Fibroblast of lung (primary cell): Measurements from ENCODE around the gene CRYL1.

Source experiments
- CTCF ChIP-seq, 2 donors: IDR thresholded peaks in 1 of 2; conservative IDR thresholded peaks in 1 of 2; 1 replicate in 1 of 2; 2 replicates in 1 of 2; pipeline ENCODE4 v1.5.1; 2011 to 2012; ENCODE audit warnings: low read length in 2 of 2, control low read depth in 1 of 2, inconsistent platforms in 1 of 2, low read depth in 1 of 2, mild to moderate bottlenecking in 1 of 2
- EZH2 ChIP-seq: IDR thresholded peaks from 2 replicates; pipeline ENCODE4 v1.5.1; 2012; ENCODE audit warnings: low read length, control low read depth, mild to moderate bottlenecking; ENCODE audit errors: missing control alignments

GRCh38 chr13:20422362-20422761 is 103.3 kb downstream of the CRYL1 start:
- TF ChIP-seq CTCF (conservative IDR thresholded peaks at IDR 0.05 in 1 of 2, IDR thresholded peaks at IDR 0.05 in 1 of 2; ENCODE audit: low read depth in 1 of 2, low read length in 2 of 2) (no peak), EZH2 (no peak)
